ENCODE data around the gene RGL4. TPM values are rescaled to one million over a fixed set of nuclear protein-coding genes. Genes with fewer than 3 reads are reported as not detected.

The RGL4 gene
- total RNA-seq, 2 experiments from 2014 or later: 24.6 to 24.8 TPM

- intact Hi-C loops (cut with DNase I, micrococcal nuclease): loop anchor here (1.0 to 10.0 kb wide), 7 partner anchors 21 to 838 kb away; partner anchors contain the start of genes SMARCB1 (in 2 of the 2), CHCHD10 (in 1 of the 2), DERL3 (in 1 of the 2) and GUCD1 (in 1 of the 2)
- DNase-seq: peak; percentile 65 to 92 (median 76)
- Histone ChIP-seq H3K27me3 (ENCODE audit: control insufficient read depth in 1 of 2, insufficient read depth in 2 of 2, low read length in 2 of 2) (no peaks in the 10 kb centered on the region), H3K4me3 (ENCODE audit: low read length) (peak overlapping the region; percentile 93), H3K9me3 (ENCODE audit: control insufficient read depth in 1 of 2, insufficient read depth in 1 of 2, low read length in 2 of 2) (no peaks in the 10 kb centered on the region), H3K4me1 (ENCODE audit: insufficient read depth, low read length) (peaks cover 27% of the 10 kb centered on the region), H3K27ac (ENCODE audit: low read depth in 1 of 2, low read length in 2 of 2) (peak overlapping the region; percentile 64 to 68), H3K36me3 (ENCODE audit: insufficient read depth, low read length) (peaks cover 27% of the 10 kb centered on the region)
- no peaks in the 10 kb centered on the region for H3K9me3 Mint-ChIP-seq
- H3K27me3 Mint-ChIP-seq: no peaks in the 10 kb centered on the region
- H3K4me3 Mint-ChIP-seq: peak overlapping the region; percentile 90
- H3K36me3 Mint-ChIP-seq (ENCODE audit: low read depth): peaks cover 17% of the 10 kb centered on the region
- TF ChIP-seq, protein P1, sequence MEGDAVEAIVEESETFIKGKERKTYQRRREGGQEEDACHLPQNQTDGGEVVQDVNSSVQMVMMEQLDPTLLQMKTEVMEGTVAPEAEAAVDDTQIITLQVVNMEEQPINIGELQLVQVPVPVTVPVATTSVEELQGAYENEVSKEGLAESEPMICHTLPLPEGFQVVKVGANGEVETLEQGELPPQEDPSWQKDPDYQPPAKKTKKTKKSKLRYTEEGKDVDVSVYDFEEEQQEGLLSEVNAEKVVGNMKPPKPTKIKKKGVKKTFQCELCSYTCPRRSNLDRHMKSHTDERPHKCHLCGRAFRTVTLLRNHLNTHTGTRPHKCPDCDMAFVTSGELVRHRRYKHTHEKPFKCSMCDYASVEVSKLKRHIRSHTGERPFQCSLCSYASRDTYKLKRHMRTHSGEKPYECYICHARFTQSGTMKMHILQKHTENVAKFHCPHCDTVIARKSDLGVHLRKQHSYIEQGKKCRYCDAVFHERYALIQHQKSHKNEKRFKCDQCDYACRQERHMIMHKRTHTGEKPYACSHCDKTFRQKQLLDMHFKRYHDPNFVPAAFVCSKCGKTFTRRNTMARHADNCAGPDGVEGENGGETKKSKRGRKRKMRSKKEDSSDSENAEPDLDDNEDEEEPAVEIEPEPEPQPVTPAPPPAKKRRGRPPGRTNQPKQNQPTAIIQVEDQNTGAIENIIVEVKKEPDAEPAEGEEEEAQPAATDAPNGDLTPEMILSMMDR (IDR thresholded peaks at IDR 0.05): no peak
- peaks cover 16% of the 10 kb centered on the region for H3K4me1 Mint-ChIP-seq (ENCODE audit: low read depth)
- peak overlapping the region; percentile 85 for H3K27ac Mint-ChIP-seq
- ChIA-PET CTCF (interaction anchor here (0.9 to 1.8 kb wide), 2 partner anchors 32 to 132 kb away, joined by 3 to 6 read pairs; no protein-coding TSS in a partner anchor), POLR2A (interaction anchor here (0.5 to 5.7 kb wide), 12 partner anchors 12 to 294 kb away, joined by 3 to 74 read pairs (median 4); partner anchors contain the start of genes CABIN1, MIF, SMARCB1 and ZNF70)
- ATAC-seq (ENCODE audit: poor library complexity): peak; percentile 97
Measured at GRCh38 chr22:23716811-23717801, 26.3 kb downstream of the RGL4 start.

DNA sequence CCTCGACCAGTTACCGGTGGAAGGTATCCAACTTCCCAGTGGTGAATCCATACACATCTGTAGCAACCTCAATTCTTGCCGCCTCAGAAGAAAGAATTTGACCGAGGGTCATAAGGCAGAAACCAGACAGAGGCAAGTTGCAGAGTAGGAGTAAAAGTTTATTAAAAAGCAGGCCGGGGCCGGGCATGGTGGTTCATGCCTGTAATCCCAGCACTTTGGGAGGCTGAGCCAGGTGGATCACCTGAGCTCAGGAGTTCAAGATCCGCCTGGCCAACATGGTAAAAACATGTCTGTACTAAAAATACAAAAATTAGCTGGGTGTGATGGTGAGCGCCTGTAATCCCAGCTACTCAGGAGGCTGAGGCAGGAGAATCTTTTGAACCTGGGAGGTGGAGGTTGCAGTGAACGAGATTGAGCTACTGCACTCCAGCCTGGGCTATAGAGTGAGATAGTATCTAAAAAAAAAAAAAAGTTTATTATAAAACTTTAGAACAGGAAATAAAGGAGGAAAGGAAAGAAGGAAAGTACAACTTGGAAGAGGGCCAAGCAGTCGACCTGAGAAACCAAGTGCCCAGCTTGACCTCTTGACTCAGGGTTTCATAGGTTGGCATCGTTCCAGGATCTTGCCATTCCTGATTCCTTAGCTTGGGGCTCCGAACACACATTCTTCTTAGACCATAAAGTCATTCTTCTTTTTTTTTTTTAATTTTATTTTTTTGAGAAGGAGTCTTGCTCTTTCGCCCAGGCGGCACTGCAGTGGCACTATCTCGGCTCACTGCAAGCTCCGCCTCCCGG lies 27.8 kb downstream of the RGL4 start:
- Histone ChIP-seq H3K27ac (ENCODE audit: low read depth in 1 of 2, low read length in 2 of 2) (no peak overlapping the region), H3K9me3 (ENCODE audit: control insufficient read depth in 1 of 2, insufficient read depth in 1 of 2, low read length in 2 of 2) (no peaks in the 10 kb centered on the region), H3K4me1 (ENCODE audit: insufficient read depth, low read length) (peaks cover 27% of the 10 kb centered on the region), H3K4me3 (ENCODE audit: low read length) (no peak overlapping the region), H3K36me3 (ENCODE audit: insufficient read depth, low read length) (peaks cover 13% of the 10 kb centered on the region), H3K27me3 (ENCODE audit: control insufficient read depth in 1 of 2, insufficient read depth in 2 of 2, low read length in 2 of 2) (no peaks in the 10 kb centered on the region)
- ATAC-seq (ENCODE audit: poor library complexity) (no peak), DNase-seq (no peak)
- peaks cover 11% of the 10 kb centered on the region for H3K36me3 Mint-ChIP-seq (ENCODE audit: low read depth)
- H3K9me3 Mint-ChIP-seq: no peaks in the 10 kb centered on the region
- no peaks in the 10 kb centered on the region for H3K27me3 Mint-ChIP-seq
- CTCF ChIA-PET: interaction anchor here (1.3 kb wide), 1 partner anchor 131 kb away, joined by 3 read pairs; no protein-coding TSS in a partner anchor
- peaks cover 16% of the 10 kb centered on the region for H3K4me1 Mint-ChIP-seq (ENCODE audit: low read depth)
- POLR2A ChIA-PET: interaction anchor here (1.9 to 5.7 kb wide), 2 partner anchors 22 to 32 kb away, joined by 11 to 74 read pairs; partner anchors contain the start of gene ZNF70
- TF ChIP-seq, protein P1 (IDR thresholded peaks at IDR 0.05): no peak
- H3K27ac Mint-ChIP-seq: peak overlapping the region; percentile 42
- intact Hi-C loops (cut with DNase I, micrococcal nuclease): loop anchor here (5.0 to 10.0 kb wide), 5 partner anchors 49 to 836 kb away; partner anchors contain the start of genes SMARCB1 (in 2 of the 2), CHCHD10 (in 1 of the 2), DERL3 (in 1 of the 2) and GUCD1 (in 1 of the 2)
- peak overlapping the region; percentile 72 for H3K4me3 Mint-ChIP-seq

DNA sequence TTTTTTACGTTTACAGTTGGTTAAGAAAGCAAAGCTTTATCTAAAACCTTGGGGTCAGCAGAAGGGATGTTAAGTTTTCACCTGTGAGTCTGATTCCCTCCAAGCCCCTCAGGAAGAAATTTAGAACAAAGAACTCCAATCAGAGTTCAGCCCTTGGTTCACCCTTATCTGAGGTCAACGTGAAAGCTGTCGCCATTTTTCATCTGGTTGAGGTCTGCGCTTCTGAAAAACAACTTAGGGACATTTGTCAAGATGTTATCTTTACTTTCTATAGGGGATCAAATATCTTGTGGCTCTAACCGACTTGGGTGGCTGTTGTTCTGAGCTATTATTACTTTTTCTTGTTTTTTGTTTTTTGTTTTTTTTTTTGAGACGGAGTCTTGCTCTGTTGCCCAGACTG lies 30.0 kb downstream of the RGL4 start:
- Mint-ChIP-seq H3K4me3 (no peak overlapping the region), H3K4me1 (ENCODE audit: low read depth) (peaks cover 4% of the 10 kb centered on the region), H3K36me3 (ENCODE audit: low read depth) (no peaks in the 10 kb centered on the region), H3K9me3 (no peaks in the 10 kb centered on the region), H3K27me3 (no peaks in the 10 kb centered on the region), H3K27ac (no peak overlapping the region)
- TF ChIP-seq, protein P1 (IDR thresholded peaks at IDR 0.05): no peak
- Histone ChIP-seq H3K4me3 (ENCODE audit: low read length) (no peak overlapping the region), H3K9me3 (ENCODE audit: control insufficient read depth in 1 of 2, insufficient read depth in 1 of 2, low read length in 2 of 2) (no peaks in the 10 kb centered on the region), H3K36me3 (ENCODE audit: insufficient read depth, low read length) (no peaks in the 10 kb centered on the region), H3K27me3 (ENCODE audit: control insufficient read depth in 1 of 2, insufficient read depth in 2 of 2, low read length in 2 of 2) (no peaks in the 10 kb centered on the region), H3K27ac (ENCODE audit: low read depth in 1 of 2, low read length in 2 of 2) (no peak overlapping the region), H3K4me1 (ENCODE audit: insufficient read depth, low read length) (peaks cover 18% of the 10 kb centered on the region)
- ChIA-PET POLR2A (no interaction called here), CTCF (no interaction called here)
- no peak for ATAC-seq (ENCODE audit: poor library complexity)
- intact Hi-C loops (cut with DNase I, micrococcal nuclease): no loop called here
- DNase-seq: no peak
